Measurements from ENCODE around the gene RBM43. TPM values are rescaled to one million over a fixed set of nuclear protein-coding genes. Genes with fewer than 3 reads are reported as not detected.
"Not testable (repeated sequence)": the region's sequence is repeated elsewhere in the genome, so short reads cannot be mapped to it uniquely, and the experiment has no call there.

RBM43 gene
- total RNA-seq, 2 experiments from 2014 or later: 3.4 to 3.5 TPM

GRCh38 chr2:151302404-151302803 is 40.7 kb upstream of the RBM43 start:
- intact Hi-C loops (cut with micrococcal nuclease): no loop called here
- ChIA-PET CTCF (no interaction called here), POLR2A (interaction anchor here (1.4 kb wide), 1 partner anchor 12 kb away, joined by 5 read pairs; the partner anchor contains the start of gene NMI)
- peaks cover 5% of the 10 kb centered on the region for H3K27me3 Mint-ChIP-seq
- no peak overlapping the region for H3K4me3 Mint-ChIP-seq
- no peaks in the 10 kb centered on the region for H3K36me3 Mint-ChIP-seq (ENCODE audit: low read depth)
- H3K27ac Mint-ChIP-seq: no peak overlapping the region
- DNase-seq (no peak), ATAC-seq (no peak)
- no peak for TF ChIP-seq CTCF (IDR thresholded peaks at IDR 0.05)
- peaks cover 8% of the 10 kb centered on the region for H3K4me1 Mint-ChIP-seq (ENCODE audit: low read depth)
- no peaks in the 10 kb centered on the region for H3K9me3 Mint-ChIP-seq

GRCh38 chr2:151299920-151300539 is 38.4 kb upstream of the RBM43 start:
- ChIA-PET CTCF (no interaction called here), POLR2A (interaction anchor here (1.2 kb wide), 1 partner anchor 109 kb away, joined by 3 read pairs; the partner anchor contains the start of gene RIF1)
- Mint-ChIP-seq H3K36me3 (ENCODE audit: low read depth) (no peaks in the 10 kb centered on the region), H3K27me3 (peaks cover 5% of the 10 kb centered on the region), H3K27ac (no peak overlapping the region), H3K9me3 (peaks cover 2% of the 10 kb centered on the region), H3K4me1 (ENCODE audit: low read depth) (peaks cover 8% of the 10 kb centered on the region), H3K4me3 (no peak overlapping the region)
- DNase-seq (no peak), ATAC-seq (no peak)
- TF ChIP-seq CTCF (IDR thresholded peaks at IDR 0.05): no peak
- intact Hi-C loops (cut with micrococcal nuclease): no loop called here

GRCh38 chr2:151297882-151298281 is 36.2 kb upstream of the RBM43 start:
- H3K4me1 Mint-ChIP-seq (ENCODE audit: low read depth): peaks cover 8% of the 10 kb centered on the region
- H3K4me3 Mint-ChIP-seq: no peak overlapping the region
- H3K27me3 Mint-ChIP-seq: peaks cover 5% of the 10 kb centered on the region
- H3K36me3 Mint-ChIP-seq (ENCODE audit: low read depth): no peaks in the 10 kb centered on the region
- CTCF ChIA-PET: interaction anchor here (1.5 kb wide), 1 partner anchor 59 kb away, joined by 5 read pairs; no protein-coding TSS in a partner anchor
- intact Hi-C loops (cut with micrococcal nuclease): no loop called here
- DNase-seq: no peak
- peak; percentile 47 for ATAC-seq
- H3K9me3 Mint-ChIP-seq: peaks cover 2% of the 10 kb centered on the region
- H3K27ac Mint-ChIP-seq: no peak overlapping the region
- POLR2A ChIA-PET: interaction anchor here (1.1 kb wide), 1 partner anchor 38 kb away, joined by 3 read pairs; no protein-coding TSS in a partner anchor
- TF ChIP-seq CTCF (IDR thresholded peaks at IDR 0.05): no peak

- intact Hi-C loops (cut with micrococcal nuclease); ATAC-seq; H3K4me3 Mint-ChIP-seq; H3K27me3 Mint-ChIP-seq; H3K4me1 Mint-ChIP-seq (ENCODE audit: low read depth); DNase-seq; H3K9me3 Mint-ChIP-seq; H3K36me3 Mint-ChIP-seq (ENCODE audit: low read depth); H3K27ac Mint-ChIP-seq; POLR2A ChIA-PET; CTCF ChIA-PET: not testable (repeated sequence)
These were observed 34.3 kb upstream of the RBM43 start for GRCh38 chr2:151295926-151296325.

- ChIA-PET POLR2A (no interaction called here), CTCF (no interaction called here)
These were observed 30.9 kb upstream of the RBM43 start for GRCh38 chr2:151292546-151292945.

More at GRCh38 chr2:151292546-151292945, 30.9 kb upstream of the RBM43 start:
- intact Hi-C loops (cut with micrococcal nuclease): no loop called here
- Mint-ChIP-seq H3K4me1 (ENCODE audit: low read depth) (peaks cover 14% of the 10 kb centered on the region), H3K9me3 (peaks cover 2% of the 10 kb centered on the region), H3K36me3 (ENCODE audit: low read depth) (peaks cover 7% of the 10 kb centered on the region), H3K4me3 (no peak overlapping the region), H3K27me3 (no peaks in the 10 kb centered on the region), H3K27ac (no peak overlapping the region)
- DNase-seq (no peak), ATAC-seq (no peak)
- TF ChIP-seq CTCF (IDR thresholded peaks at IDR 0.05): no peak
